GM06990 (cell line): Measurements from ENCODE around the gene SMS.

Experiments
- DNase-seq: peaks from one replicate; pipeline ENCODE4 v3.0.0-alpha.2; 2011; ENCODE audit not compliant: insufficient read length; ENCODE audit errors: extremely low read depth
- H3K27me3 ChIP-seq: replicated peaks from 2 replicates; pipeline ENCODE4 v1.6.0; 2011; ENCODE audit warnings: low read length; ENCODE audit not compliant: control insufficient read depth, insufficient read depth
- H3K36me3 ChIP-seq: 2 replicates; pipeline ENCODE4 v1.5.1; 2011; ENCODE audit warnings: low read length; ENCODE audit not compliant: control insufficient read depth, insufficient read depth
- H3K4me3 ChIP-seq: replicated peaks from 2 replicates; pipeline ENCODE4 v1.5.1; 2011; ENCODE audit warnings: low read depth, mild to moderate bottlenecking, control low read depth, low read length
- CTCF ChIP-seq: IDR thresholded peaks from 2 replicates; pipeline ENCODE4 v1.5.1; 2011; ENCODE audit warnings: low read length, control low read depth, mild to moderate bottlenecking, inconsistent platforms; ENCODE audit not compliant: insufficient read depth, poor library complexity, severe bottlenecking

The SMS gene

DNA sequence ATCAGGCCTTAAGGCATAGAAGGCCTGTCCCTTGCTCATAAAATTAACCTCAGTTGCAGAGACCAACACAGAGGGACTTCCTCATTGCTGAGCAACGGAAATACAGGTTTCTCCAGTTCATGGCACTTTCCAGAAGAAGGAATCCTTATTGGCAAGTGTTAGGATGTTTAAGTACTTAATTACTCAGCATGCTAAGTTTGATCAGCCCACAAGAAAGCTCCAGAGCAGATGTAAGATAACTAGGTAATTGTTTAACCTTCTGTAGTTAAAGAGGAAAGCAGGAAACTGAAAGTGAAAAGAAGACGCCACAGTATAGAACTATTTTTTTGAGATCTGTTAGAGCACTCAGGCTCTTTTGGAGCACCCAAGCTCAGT, 33.5 kb downstream of the SMS start:
- DNase-seq: no peak
- Histone ChIP-seq H3K27me3 (no peaks in the 10 kb centered on the region), H3K4me3 (no peak overlapping the region; the same call in 1 of the 2 replicates), H3K36me3 (no peaks in the 10 kb centered on the region; the same call in 1 of the 2 replicates)
- no peak for TF ChIP-seq CTCF

- H3K27me3 ChIP-seq: no peaks in the 10 kb centered on the region
- TF ChIP-seq CTCF: no peak
- no peaks in the 10 kb centered on the region; the same call in 1 of the 2 replicates for H3K36me3 ChIP-seq
- DNase-seq: no peak
- H3K4me3 ChIP-seq: no peak overlapping the region
Measured at GRCh38 chrX:21975242-21975641, 34.7 kb downstream of the SMS start.

DNA sequence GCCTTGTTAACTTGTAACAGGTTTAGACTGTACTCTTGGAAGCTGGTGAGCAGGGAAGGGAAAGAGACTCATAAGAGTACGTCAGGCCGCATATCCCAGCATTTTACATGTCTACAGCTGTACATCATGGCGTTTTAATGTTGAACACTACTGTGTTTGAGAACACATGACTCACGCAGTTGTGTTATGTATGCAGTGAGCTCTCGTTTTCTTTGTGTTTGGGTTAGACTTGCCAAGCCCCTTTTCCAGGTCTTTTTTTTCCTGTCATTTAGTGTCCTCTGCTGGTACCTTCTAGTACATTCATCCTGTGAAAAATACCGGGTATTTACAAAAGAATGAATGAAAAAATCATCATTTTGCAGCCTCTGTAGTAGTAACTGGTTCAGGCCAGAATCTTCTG, 35.3 kb downstream of the SMS start:
- Histone ChIP-seq H3K27me3 (no peaks in the 10 kb centered on the region), H3K36me3 (no peaks in the 10 kb centered on the region; the same call in 1 of the 2 replicates), H3K4me3 (no peak overlapping the region)
- TF ChIP-seq CTCF: no peak
- no peak for DNase-seq

GRCh38 chrX:21978346-21978745, 37.8 kb downstream of the SMS start:
- TF ChIP-seq CTCF: no peak
- Histone ChIP-seq H3K4me3 (no peak overlapping the region), H3K27me3 (no peaks in the 10 kb centered on the region)

GRCh38 chrX:21982311-21982710, 41.8 kb downstream of the SMS start:
- Histone ChIP-seq H3K27me3 (no peaks in the 10 kb centered on the region), H3K36me3 (no peaks in the 10 kb centered on the region), H3K4me3 (no peak overlapping the region)
- no peak for TF ChIP-seq CTCF
- no peak for DNase-seq

More at GRCh38 chrX:21978346-21978745, 37.8 kb downstream of the SMS start:
- DNase-seq: no peak
- no peaks in the 10 kb centered on the region; the same call in 1 of the 2 replicates for H3K36me3 ChIP-seq

DNA sequence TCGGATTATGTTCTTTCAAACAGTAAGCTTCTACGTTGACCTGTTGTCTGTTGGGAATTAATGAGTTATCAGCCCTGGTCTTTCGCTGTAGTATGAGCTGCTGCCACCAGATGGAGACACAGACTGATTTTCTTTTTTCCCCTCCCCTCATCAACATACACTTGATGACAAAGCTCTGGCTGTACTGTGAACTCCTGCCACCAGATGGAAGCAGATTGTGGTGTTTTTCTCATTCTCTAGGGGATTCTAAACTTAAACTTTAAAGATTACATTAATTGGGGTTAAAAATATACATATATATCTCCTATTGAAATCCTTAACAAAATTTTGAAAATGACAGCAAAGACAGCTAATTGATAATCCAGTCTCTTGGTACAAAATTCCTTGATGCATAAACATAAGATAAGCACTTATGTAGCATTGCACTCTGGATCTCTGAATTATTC, 44.8 kb downstream of the SMS start:
- TF ChIP-seq CTCF: peak; percentile 87
- DNase-seq: peak; percentile 60
- no peaks in the 10 kb centered on the region for H3K36me3 ChIP-seq
- no peaks in the 10 kb centered on the region for H3K27me3 ChIP-seq
- no peak overlapping the region for H3K4me3 ChIP-seq
